Right renal pelvis (tissue), 4 donors: ENCODE measurements around the gene SWAP70. TPM values are rescaled to one million over a fixed set of nuclear protein-coding genes. Genes with fewer than 3 reads are reported as not detected.

Source experiments
- DNase-seq, 4 donors: peaks; one replicate each; pipeline ENCODE4 v3.0.0-alpha.2; 2013; ENCODE audit warnings: low read depth in 4 of 4, low spot score in 3 of 4, missing footprints in 1 of 4
- polyA plus RNA-seq, 4 donors: library from polyadenylated mRNA; unstranded; fragments of 120-200 nt; gene quantifications; one replicate each; pipeline ENCODE4 v1.2.1, GENCODE V29; 2013; ENCODE audit not compliant: insufficient read length in 4 of 4

SWAP70 gene
- polyA plus RNA-seq, 4 donors, result 25.0 to 30.2 (median 28.4) TPM

- peak in 2 of 4 donors; percentile 60 to 67 for DNase-seq
Observed at GRCh38 chr11:9765320-9766101, 101.6 kb downstream of the SWAP70 start.

- no peak for DNase-seq
Observed at GRCh38 chr11:9769621-9770020, 105.7 kb downstream of the SWAP70 start.

GRCh38 chr11:9771071-9771511 lies 107.2 kb downstream of the SWAP70 start:
- no peak for DNase-seq

- DNase-seq, result no peak
Observed at GRCh38 chr11:9772218-9772617, 108.3 kb downstream of the SWAP70 start.

GRCh38 chr11:9773524-9773923 lies 109.6 kb downstream of the SWAP70 start:
- no peak for DNase-seq

GRCh38 chr11:9774109-9774508 lies 110.2 kb downstream of the SWAP70 start:
- no peak for DNase-seq

- no peak for DNase-seq
Observed at GRCh38 chr11:9774591-9775397, 110.9 kb downstream of the SWAP70 start.

- no peak for DNase-seq
Observed at GRCh38 chr11:9775398-9775779, 111.5 kb downstream of the SWAP70 start.

GRCh38 chr11:9776203-9776602 lies 112.3 kb downstream of the SWAP70 start:
- no peak for DNase-seq

GRCh38 chr11:9777066-9777465 lies 113.2 kb downstream of the SWAP70 start:
- DNase-seq, result no peak

GRCh38 chr11:9777525-9777924 lies 113.6 kb downstream of the SWAP70 start:
- DNase-seq, result no peak

- DNase-seq, result no peak
Observed at GRCh38 chr11:9780929-9781328, 117.1 kb downstream of the SWAP70 start.

GRCh38 chr11:9783986-9784385 lies 120.1 kb downstream of the SWAP70 start:
- DNase-seq, result no peak

GRCh38 chr11:9784602-9785315 lies 120.9 kb downstream of the SWAP70 start:
- no peak for DNase-seq

GRCh38 chr11:9787260-9787659 lies 123.4 kb downstream of the SWAP70 start:
- DNase-seq, result no peak

GRCh38 chr11:9787981-9788521 lies 124.2 kb downstream of the SWAP70 start:
- DNase-seq, result no peak

GRCh38 chr11:9789910-9790309 lies 126.0 kb downstream of the SWAP70 start:
- DNase-seq, result no peak

- no peak for DNase-seq
Observed at GRCh38 chr11:9790703-9791102, 126.8 kb downstream of the SWAP70 start.

- no peak for DNase-seq
Observed at GRCh38 chr11:9796266-9796665, 132.4 kb downstream of the SWAP70 start.

- no peak for DNase-seq
Observed at GRCh38 chr11:9796854-9797253, 133.0 kb downstream of the SWAP70 start.

- DNase-seq, result no peak
Observed at GRCh38 chr11:9797300-9797699, 133.4 kb downstream of the SWAP70 start.
